Measurements from ENCODE around the gene PCP2. TPM values are rescaled to one million over a fixed set of nuclear protein-coding genes. Genes with fewer than 3 reads are reported as not detected.
"Not testable (repeated sequence)": the region's sequence is repeated elsewhere in the genome, so short reads cannot be mapped to it uniquely, and the experiment has no call there.

PCP2 gene
- total and polyA plus RNA-seq, 2 donors (not counting 1 experiment from before 2014, with no cell fraction given) = 6.5 to 9.3 TPM

- Histone ChIP-seq H2AFZ (ENCODE audit: insufficient read depth, low read depth, low read length, poor library complexity, severe bottlenecking) (no peak overlapping the region), H3K4me1 (ENCODE audit: control insufficient read depth in 2 of 2, insufficient read depth in 2 of 2, low read length in 2 of 2) (no peaks in the 10 kb centered on the region), H3K4me3 (ENCODE audit: control extremely low read depth in 1 of 5, extremely low read depth in 1 of 5, insufficient read depth in 1 of 5, low read depth in 2 of 5, low read length in 4 of 5) (no peak overlapping the region), H3K36me3 (replicated peaks in 1 of 2; ENCODE audit: control extremely low read depth in 1 of 2, control insufficient read depth in 1 of 2, extremely low read depth in 1 of 2, insufficient read depth in 2 of 2, low read length in 1 of 2) (peaks cover 0 to 45% of the 10 kb centered on the region in 2 experiments), H4K20me1 (ENCODE audit: control insufficient read depth, insufficient read depth, low read length, poor library complexity, severe bottlenecking) (peaks cover 40% of the 10 kb centered on the region), H3K27me3 (replicated peaks in 1 of 4; ENCODE audit: control extremely low read depth in 1 of 4, control insufficient read depth in 3 of 4, insufficient read depth in 4 of 4, low read length in 3 of 4) (no peaks in the 10 kb centered on the region), H3K79me2 (ENCODE audit: control insufficient read depth, insufficient read depth, low read length) (peaks cover 3% of the 10 kb centered on the region), H3K9me3 (ENCODE audit: control extremely low read depth in 1 of 3, control insufficient read depth in 2 of 3, insufficient read depth in 1 of 3, low read length in 2 of 3) (peaks cover 0 to 7% (median 0%) of the 10 kb centered on the region in 3 donors), H3K4me2 (replicated peaks; ENCODE audit: low read depth, low read length, poor library complexity, severe bottlenecking) (no peak overlapping the region), H3K9ac (ENCODE audit: low read length) (no peak overlapping the region), H3K27ac (ENCODE audit: low read length in 2 of 2) (no peak overlapping the region)
- no peaks in the 10 kb centered on the region for H3K9me3 Mint-ChIP-seq (ENCODE audit: insufficient read depth)
- intact Hi-C loops (cut with micrococcal nuclease) = no loop called here
- no peaks in the 10 kb centered on the region for H3K27me3 Mint-ChIP-seq
- H3K4me3 Mint-ChIP-seq = no peak overlapping the region
- CTCF ChIA-PET = no interaction called here
- H3K4me1 Mint-ChIP-seq = peaks cover 2% of the 10 kb centered on the region
- DNase-seq = no peak
- H3K27ac Mint-ChIP-seq = no peak overlapping the region
- 89% methylated on average over 13 of the region's 14 CpGs for WGBS (ENCODE audit: insufficient coverage)
- no peak for TF ChIP-seq EZH2 (IDR thresholded peaks at IDR 0.05; ENCODE audit: borderline replicate concordance, insufficient read depth, low read depth, low read length, poor library complexity, severe bottlenecking)
- no peak for TF ChIP-seq CTCF (IDR thresholded peaks at IDR 0.05)
- POLR2A ChIA-PET = no interaction called here
- ATAC-seq (ENCODE audit: low read depth) = no peak
Observed at GRCh38 chr19:7645163-7645562, 11.6 kb upstream of the PCP2 start.

DNA sequence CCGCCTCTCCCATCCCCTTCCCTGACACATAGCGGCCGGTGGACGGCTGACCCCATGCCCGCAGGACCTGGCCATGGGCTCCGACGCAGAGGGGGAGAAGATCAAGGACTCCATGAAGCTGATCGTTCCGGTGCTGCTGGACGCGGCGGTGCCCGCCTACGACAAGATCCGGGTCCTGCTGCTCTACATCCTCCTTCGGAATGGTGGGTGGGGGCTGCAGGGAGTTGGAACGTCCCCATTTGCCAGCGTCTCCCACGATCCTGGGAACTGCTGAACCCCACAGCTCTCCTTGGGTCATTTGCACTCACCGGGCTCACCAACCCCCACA is 11.0 kb upstream of the PCP2 start:
- DNase-seq (no peak), ATAC-seq (ENCODE audit: low read depth) (no peak)
- H3K36me3 ChIP-seq (replicated peaks in 1 of 2; ENCODE audit: control extremely low read depth in 1 of 2, control insufficient read depth in 1 of 2, extremely low read depth in 1 of 2, insufficient read depth in 2 of 2, low read length in 1 of 2) = peaks cover 4 to 47% of the 10 kb centered on the region in 2 experiments
- intact Hi-C loops (cut with micrococcal nuclease) = no loop called here
- TF ChIP-seq CTCF (IDR thresholded peaks at IDR 0.05) = no peak
- TF ChIP-seq EZH2 (IDR thresholded peaks at IDR 0.05; ENCODE audit: borderline replicate concordance, insufficient read depth, low read depth, low read length, poor library complexity, severe bottlenecking) = no peak
- CTCF ChIA-PET = no interaction called here
- H2AFZ ChIP-seq (ENCODE audit: insufficient read depth, low read depth, low read length, poor library complexity, severe bottlenecking) = no peak overlapping the region
- peaks cover 9% of the 10 kb centered on the region for H3K79me2 ChIP-seq (ENCODE audit: control insufficient read depth, insufficient read depth, low read length)
- POLR2A ChIA-PET = no interaction called here
- H3K27me3 ChIP-seq (replicated peaks in 1 of 4; ENCODE audit: control extremely low read depth in 1 of 4, control insufficient read depth in 3 of 4, insufficient read depth in 4 of 4, low read length in 3 of 4) = no peaks in the 10 kb centered on the region
- no peak overlapping the region for H3K4me2 ChIP-seq (replicated peaks; ENCODE audit: low read depth, low read length, poor library complexity, severe bottlenecking)
- no peak overlapping the region for H3K27ac ChIP-seq (ENCODE audit: low read length in 2 of 2)
- H3K4me1 Mint-ChIP-seq = peaks cover 8% of the 10 kb centered on the region
- no peaks in the 10 kb centered on the region for H3K4me1 ChIP-seq (ENCODE audit: control insufficient read depth in 2 of 2, insufficient read depth in 2 of 2, low read length in 2 of 2)
- peaks cover 0 to 7% (median 0%) of the 10 kb centered on the region in 3 donors for H3K9me3 ChIP-seq (ENCODE audit: control extremely low read depth in 1 of 3, control insufficient read depth in 2 of 3, insufficient read depth in 1 of 3, low read length in 2 of 3)
- no peak overlapping the region for H3K4me3 ChIP-seq (ENCODE audit: control extremely low read depth in 1 of 5, extremely low read depth in 1 of 5, insufficient read depth in 1 of 5, low read depth in 2 of 5, low read length in 4 of 5)
- H3K9me3 Mint-ChIP-seq (ENCODE audit: insufficient read depth) = no peaks in the 10 kb centered on the region
- H4K20me1 ChIP-seq (ENCODE audit: control insufficient read depth, insufficient read depth, low read length, poor library complexity, severe bottlenecking) = peaks cover 40% of the 10 kb centered on the region
- WGBS (ENCODE audit: insufficient coverage) = 99% methylated on average over 20 of the region's 20 CpGs
- H3K9ac ChIP-seq (ENCODE audit: low read length) = no peak overlapping the region
- H3K27ac Mint-ChIP-seq = no peak overlapping the region
- H3K27me3 Mint-ChIP-seq = no peaks in the 10 kb centered on the region
- no peak overlapping the region for H3K4me3 Mint-ChIP-seq

- ATAC-seq (ENCODE audit: low read depth); H3K4me3 ChIP-seq (ENCODE audit: control extremely low read depth in 1 of 5, extremely low read depth in 1 of 5, insufficient read depth in 1 of 5, low read depth in 2 of 5, low read length in 4 of 5); H3K27ac ChIP-seq (ENCODE audit: low read length in 2 of 2); DNase-seq; H3K4me1 ChIP-seq (ENCODE audit: control insufficient read depth in 2 of 2, insufficient read depth in 2 of 2, low read length in 2 of 2); CTCF ChIA-PET; H3K4me3 Mint-ChIP-seq; intact Hi-C loops (cut with micrococcal nuclease); H3K9me3 ChIP-seq (ENCODE audit: control extremely low read depth in 1 of 3, control insufficient read depth in 2 of 3, insufficient read depth in 1 of 3, low read length in 2 of 3); H3K9ac ChIP-seq (ENCODE audit: low read length); H3K79me2 ChIP-seq (ENCODE audit: control insufficient read depth, insufficient read depth, low read length); H2AFZ ChIP-seq (ENCODE audit: insufficient read depth, low read depth, low read length, poor library complexity, severe bottlenecking); H3K27me3 ChIP-seq (replicated peaks in 1 of 4; ENCODE audit: control extremely low read depth in 1 of 4, control insufficient read depth in 3 of 4, insufficient read depth in 4 of 4, low read length in 3 of 4); H3K27me3 Mint-ChIP-seq; H3K27ac Mint-ChIP-seq; H3K9me3 Mint-ChIP-seq (ENCODE audit: insufficient read depth); H3K4me2 ChIP-seq (replicated peaks; ENCODE audit: low read depth, low read length, poor library complexity, severe bottlenecking): not testable (repeated sequence)
- peaks cover 4 to 51% of the 10 kb centered on the region in 2 experiments for H3K36me3 ChIP-seq (replicated peaks in 1 of 2; ENCODE audit: control extremely low read depth in 1 of 2, control insufficient read depth in 1 of 2, extremely low read depth in 1 of 2, insufficient read depth in 2 of 2, low read length in 1 of 2)
- H3K4me1 Mint-ChIP-seq = peaks cover 11% of the 10 kb centered on the region
- 81% methylated on average over 9 of the region's 10 CpGs for WGBS (ENCODE audit: insufficient coverage)
- peaks cover 40% of the 10 kb centered on the region for H4K20me1 ChIP-seq (ENCODE audit: control insufficient read depth, insufficient read depth, low read length, poor library complexity, severe bottlenecking)
- POLR2A ChIA-PET = interaction anchor here (0.6 kb wide), 1 partner anchor 253 kb away, joined by 3 read pairs; no protein-coding TSS in a partner anchor
Observed at GRCh38 chr19:7643629-7644549, 10.4 kb upstream of the PCP2 start.
